Testis (tissue), 2 donors: ENCODE data around the gene METTL17.

ENCODE experiments used
- CTCF ChIP-seq, 3 experiments: fragments of 450-650 bp in 2 of 3; fragments of 200-600 bp in 1 of 3; sonication (generic) in 1 of 3; IDR thresholded peaks; one replicate each; pipeline ENCODE4 v1.5.1; 2016 to 2019; ENCODE audit warnings: antibody characterized with exemption in 3 of 3, mild to moderate bottlenecking in 2 of 3, moderate library complexity in 1 of 3
- POLR2A ChIP-seq: fragments of 450-650 bp; IDR thresholded peaks from one replicate; pipeline ENCODE4 v1.6.1; 2017; ENCODE audit warnings: antibody characterized with exemption, mild to moderate bottlenecking, moderate library complexity

GRCh38 chr14:20978687-20979086 is 11.1 kb upstream of the METTL17 start:
- TF ChIP-seq CTCF (IDR thresholded peaks at IDR 0.05) (no peak), POLR2A (no peak)
